RPMI8226 (cell line): ENCODE data around the gene PPA1.
A peak's percentile ranks its signal among the peaks of the same experiment; 100 is the strongest.
"Not testable (repeated sequence)": the region's sequence is repeated elsewhere in the genome, so short reads cannot be mapped to it uniquely, and the experiment has no call there.

Source experiments
- DNase-seq: peaks from one replicate; pipeline ENCODE4 v3.0.0-alpha.2; 2015

Gene PPA1

GRCh38 chr10:70206762-70207161 is 26.5 kb downstream of the PPA1 start:
- no peak for DNase-seq

- DNase-seq: no peak
These were observed 32.1 kb downstream of the PPA1 start for GRCh38 chr10:70201105-70201504.

GRCh38 chr10:70198696-70199466 is 34.3 kb downstream of the PPA1 start:
- no peak for DNase-seq

GRCh38 chr10:70197235-70197945 is 35.8 kb downstream of the PPA1 start:
- DNase-seq: no peak

GRCh38 chr10:70193391-70193844 is 39.8 kb downstream of the PPA1 start:
- no peak for DNase-seq

GRCh38 chr10:70192326-70192968 is 40.8 kb downstream of the PPA1 start:
- no peak for DNase-seq

GRCh38 chr10:70191972-70192305 is 41.3 kb downstream of the PPA1 start:
- DNase-seq: no peak

- DNase-seq: no peak
These were observed 41.9 kb downstream of the PPA1 start for GRCh38 chr10:70191161-70191971.

GRCh38 chr10:70190581-70190980 is 42.6 kb downstream of the PPA1 start:
- no peak for DNase-seq

GRCh38 chr10:70190102-70190501 is 43.1 kb downstream of the PPA1 start:
- no peak for DNase-seq

GRCh38 chr10:70188768-70189167 is 44.5 kb downstream of the PPA1 start:
- no peak for DNase-seq

- DNase-seq: no peak
These were observed 46.7 kb downstream of the PPA1 start for GRCh38 chr10:70186571-70186970.

- DNase-seq: no peak
These were observed 47.1 kb downstream of the PPA1 start for GRCh38 chr10:70186090-70186489.

GRCh38 chr10:70183304-70183703 is 49.9 kb downstream of the PPA1 start:
- DNase-seq: no peak

GRCh38 chr10:70179209-70179608 is 54.0 kb downstream of the PPA1 start:
- not testable (repeated sequence) for DNase-seq

GRCh38 chr10:70178139-70178725 is 55.0 kb downstream of the PPA1 start:
- DNase-seq: no peak

GRCh38 chr10:70176441-70176840 is 56.8 kb downstream of the PPA1 start:
- no peak for DNase-seq

- no peak for DNase-seq
These were observed 57.7 kb downstream of the PPA1 start for GRCh38 chr10:70175516-70175915.

GRCh38 chr10:70174058-70174741 is 59.0 kb downstream of the PPA1 start:
- peak; percentile 24 for DNase-seq

- no peak for DNase-seq
These were observed 63.4 kb downstream of the PPA1 start for GRCh38 chr10:70169649-70170364.

GRCh38 chr10:70169011-70169410 is 64.2 kb downstream of the PPA1 start:
- DNase-seq: no peak
